Measurements from ENCODE around the gene WNT11.

- TF ChIP-seq CTCF (IDR thresholded peaks at IDR 0.05) (no peak), EZH2phosphoT487 (IDR thresholded peaks at IDR 0.05) (no peak)
These were observed 53.3 kb downstream of the WNT11 start for GRCh38 chr11:76152741-76153570.
